ENCODE data around the gene ATP7B.

ATP7B gene

GRCh38 chr13:51935326-51936171 is 75.7 kb downstream of the ATP7B start:
- ChIA-PET CTCF (interaction anchor here (1.9 kb wide), 1 partner anchor 11 kb away, joined by 5 read pairs; no protein-coding TSS in a partner anchor), POLR2A (no interaction called here)
- DNase-seq (ENCODE audit: extremely low spot score): no peak
- TF ChIP-seq CTCF (IDR thresholded peaks at IDR 0.05; ENCODE audit: control extremely low read depth, extremely low read depth, low read depth, missing control alignments): no peak

- ChIA-PET POLR2A (no interaction called here), CTCF (interaction anchor here (1.9 kb wide), 1 partner anchor 12 kb away, joined by 5 read pairs; no protein-coding TSS in a partner anchor)
- TF ChIP-seq CTCF (IDR thresholded peaks at IDR 0.05; ENCODE audit: control extremely low read depth, extremely low read depth, low read depth, missing control alignments): no peak
- DNase-seq (ENCODE audit: extremely low spot score): no peak
Measured at GRCh38 chr13:51934461-51935087, 76.7 kb downstream of the ATP7B start.

- no peak for TF ChIP-seq CTCF (IDR thresholded peaks at IDR 0.05; ENCODE audit: control extremely low read depth, extremely low read depth, low read depth, missing control alignments)
- POLR2A ChIA-PET: no interaction called here
- CTCF ChIA-PET: no interaction called here
- no peak for DNase-seq (ENCODE audit: extremely low spot score)
Measured at GRCh38 chr13:51933466-51934058, 77.7 kb downstream of the ATP7B start.

GRCh38 chr13:51932231-51932630 is 79.0 kb downstream of the ATP7B start:
- DNase-seq (ENCODE audit: extremely low spot score): no peak
- TF ChIP-seq CTCF (IDR thresholded peaks at IDR 0.05; ENCODE audit: control extremely low read depth, extremely low read depth, low read depth, missing control alignments): no peak
- ChIA-PET POLR2A (no interaction called here), CTCF (no interaction called here)

- CTCF ChIA-PET: no interaction called here
- POLR2A ChIA-PET: no interaction called here
- DNase-seq (ENCODE audit: extremely low spot score): no peak
- TF ChIP-seq CTCF (IDR thresholded peaks at IDR 0.05; ENCODE audit: control extremely low read depth, extremely low read depth, low read depth, missing control alignments): no peak
Measured at GRCh38 chr13:51931606-51932005, 79.6 kb downstream of the ATP7B start.

- ChIA-PET CTCF (no interaction called here), POLR2A (no interaction called here)
- no peak for TF ChIP-seq CTCF (IDR thresholded peaks at IDR 0.05; ENCODE audit: control extremely low read depth, extremely low read depth, low read depth, missing control alignments)
- no peak for DNase-seq (ENCODE audit: extremely low spot score)
Measured at GRCh38 chr13:51929699-51930098, 81.6 kb downstream of the ATP7B start.
